HG02798 (cell line): ENCODE data around the gene ACTN1.

Source experiments
- ATAC-seq: cut with Tn5 transposase; IDR thresholded peaks from one replicate; pipeline ENCODE4 v1.9.1; 2021; ENCODE audit warnings: mild to moderate bottlenecking; ENCODE audit not compliant: unreplicated experiment, poor library complexity

The ACTN1 gene

DNA sequence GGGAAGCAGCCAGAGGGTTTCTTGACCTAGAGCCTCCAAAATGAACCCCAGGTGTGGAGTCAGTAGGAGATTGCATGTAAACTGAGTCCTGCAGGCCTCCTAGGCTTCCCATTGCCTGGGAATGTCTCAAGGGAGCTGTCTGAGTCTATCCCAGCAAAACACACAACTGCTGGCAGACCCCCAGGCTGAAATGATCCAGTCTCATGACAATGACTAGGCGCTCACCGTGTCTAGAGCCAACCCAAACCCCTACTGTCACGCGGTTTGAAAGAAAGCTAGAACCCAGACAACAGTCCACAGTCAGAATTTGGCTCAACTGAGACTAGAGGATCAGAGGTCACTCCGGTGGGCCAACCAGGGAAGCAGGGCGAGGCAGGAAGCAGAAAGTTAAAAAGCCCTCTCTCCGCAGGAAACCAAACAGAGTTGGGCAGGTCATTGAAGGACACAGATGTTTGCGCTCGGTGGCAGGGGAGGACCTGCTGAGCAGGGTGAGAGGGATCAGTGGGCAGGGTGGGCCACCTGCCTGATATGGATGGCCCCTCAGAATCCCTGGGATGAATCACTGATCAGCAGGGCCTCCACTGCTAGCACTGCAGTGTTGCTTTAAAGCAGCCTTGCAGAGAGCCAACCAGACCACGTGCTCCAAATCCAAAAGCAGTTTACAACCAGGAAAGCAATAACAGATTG is 23.8 kb downstream of the ACTN1 start:
- ATAC-seq: no peak

DNA sequence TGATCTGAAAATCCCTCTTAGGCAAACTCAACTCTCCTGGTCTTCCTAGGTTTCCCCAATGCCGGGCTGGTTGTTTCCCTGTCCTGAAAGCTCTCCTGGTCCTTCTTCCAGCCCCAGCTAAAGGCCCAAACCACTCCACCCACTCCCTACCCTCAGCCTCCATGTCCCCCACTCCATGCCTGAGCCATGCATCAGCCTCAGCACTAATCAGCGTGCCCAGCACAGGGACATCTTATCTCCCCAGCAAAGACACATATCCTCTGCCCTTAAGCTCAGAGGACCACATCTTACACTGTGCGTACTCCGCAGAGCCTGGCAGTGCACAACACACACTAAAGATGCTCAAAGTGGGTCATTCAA is 25.9 kb downstream of the ACTN1 start:
- no peak for ATAC-seq

DNA sequence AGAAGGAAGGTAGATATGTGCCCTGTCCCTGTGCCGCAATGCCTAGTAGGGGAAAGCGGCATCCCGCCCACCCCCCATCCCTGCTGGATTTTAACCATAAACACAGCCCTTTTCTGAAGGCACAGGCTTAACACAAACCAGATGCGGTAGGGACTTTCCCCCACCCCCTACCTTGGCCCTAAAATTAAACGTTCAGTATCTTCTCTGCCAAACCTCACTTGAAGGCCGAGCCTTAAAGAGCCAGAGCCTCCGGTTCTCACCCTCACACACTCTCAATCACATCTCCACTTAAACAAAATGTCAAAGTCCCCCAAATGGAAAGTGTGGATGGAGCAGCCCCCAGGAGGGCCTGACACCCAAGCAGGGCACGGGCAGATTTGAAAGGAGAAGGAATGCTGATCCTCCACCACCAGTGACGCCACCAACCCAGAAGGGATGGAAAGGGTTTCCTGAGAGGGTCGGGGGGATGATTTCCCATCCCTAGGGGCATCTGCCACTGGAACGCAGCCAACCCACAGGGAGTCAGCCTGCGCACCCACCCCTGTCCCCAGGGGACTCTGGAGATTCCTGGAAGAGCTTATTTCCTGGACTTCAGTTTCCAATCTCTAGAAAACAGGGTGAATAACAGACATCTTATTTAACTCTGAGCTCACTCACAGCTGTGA is 26.4 kb downstream of the ACTN1 start:
- no peak for ATAC-seq

DNA sequence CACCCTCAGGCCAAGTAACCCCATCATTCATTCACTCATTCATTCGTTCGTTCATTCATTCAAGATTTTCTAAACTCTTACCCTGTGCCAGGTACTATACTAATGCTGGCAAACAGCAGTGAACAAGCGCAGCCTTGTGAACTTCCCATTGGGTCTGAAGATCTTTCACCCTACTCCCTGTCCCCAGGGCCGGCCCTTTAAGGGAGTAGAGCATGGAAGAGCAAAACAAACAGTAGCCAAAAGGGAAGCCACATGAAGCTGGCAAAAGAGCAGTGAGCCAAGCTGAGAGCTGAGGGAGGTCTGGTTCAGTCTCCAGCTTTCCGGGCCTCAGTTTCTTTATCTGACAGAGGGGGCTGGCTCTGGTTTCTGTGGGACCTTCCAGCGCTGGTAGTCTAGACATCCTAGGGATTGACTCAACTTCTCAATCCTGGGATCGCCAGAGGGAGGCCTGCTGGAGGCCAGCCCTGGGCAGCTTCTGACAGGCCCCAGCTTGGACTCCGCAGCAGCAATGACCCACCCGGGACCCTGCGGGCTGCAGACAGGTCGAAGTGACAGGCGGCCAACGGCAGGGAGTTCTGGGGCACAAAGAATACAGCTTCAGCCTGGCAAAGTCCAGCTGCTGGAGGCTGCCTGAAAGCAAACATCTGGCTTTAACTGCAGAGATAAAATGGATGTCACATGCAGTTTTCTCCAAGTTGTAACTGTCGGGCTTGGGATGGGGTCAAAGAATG is 27.1 kb downstream of the ACTN1 start:
- no peak for ATAC-seq

DNA sequence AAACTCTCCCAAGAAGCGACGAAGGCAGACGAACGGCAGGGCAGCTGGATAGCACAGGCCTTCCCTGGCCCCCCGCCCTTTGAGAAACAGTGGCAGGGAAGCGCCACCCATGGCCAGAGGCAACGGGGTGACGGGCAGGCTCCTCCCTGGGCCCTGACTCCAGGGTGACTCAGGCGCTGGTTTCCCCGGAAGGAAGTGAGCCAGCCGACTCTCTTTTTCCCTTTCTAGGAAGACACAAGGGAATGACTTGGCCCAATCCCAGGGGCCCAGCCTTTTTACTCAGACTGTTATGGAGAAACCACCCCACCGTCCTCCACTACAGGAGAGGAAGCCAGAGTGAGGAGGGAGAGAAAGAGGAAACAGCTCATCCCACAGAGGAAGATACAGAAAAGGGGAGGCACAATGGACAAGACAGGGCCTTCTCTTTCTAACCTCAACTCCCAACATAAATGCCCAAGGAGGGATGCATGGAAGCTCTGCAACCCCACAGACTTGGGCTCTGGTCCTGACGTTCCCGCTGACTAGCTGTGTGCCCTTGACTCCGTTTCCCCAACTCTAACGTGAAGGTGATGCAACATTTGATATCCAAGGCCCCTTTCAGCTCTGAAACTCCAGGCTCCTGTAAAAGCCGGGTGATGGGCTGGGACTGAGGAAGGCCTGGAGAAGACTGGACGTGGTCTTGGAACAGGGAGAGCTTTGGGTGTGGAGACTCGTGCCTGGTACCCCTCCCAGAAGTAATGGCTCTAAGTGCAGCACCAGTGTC is 27.9 kb downstream of the ACTN1 start:
- no peak for ATAC-seq

DNA sequence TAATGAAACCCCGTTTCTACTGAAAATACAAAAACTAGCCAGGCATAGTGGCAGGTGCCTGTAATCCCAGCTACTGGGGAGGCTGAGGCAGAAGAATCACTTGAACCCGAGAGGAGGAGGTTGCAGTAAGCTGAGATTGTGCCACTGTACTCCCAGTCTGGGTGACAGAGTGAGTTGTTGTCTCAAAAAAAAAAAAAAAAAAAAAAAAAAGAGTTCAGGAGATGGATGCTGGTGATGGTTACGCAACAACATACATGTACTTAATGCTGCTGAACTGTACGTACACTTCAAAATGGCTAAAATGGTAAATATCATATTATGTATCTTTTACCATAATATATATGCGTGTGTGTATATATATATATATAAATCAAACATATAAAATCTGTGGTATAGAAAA is 29.0 kb downstream of the ACTN1 start:
- ATAC-seq: no peak

DNA sequence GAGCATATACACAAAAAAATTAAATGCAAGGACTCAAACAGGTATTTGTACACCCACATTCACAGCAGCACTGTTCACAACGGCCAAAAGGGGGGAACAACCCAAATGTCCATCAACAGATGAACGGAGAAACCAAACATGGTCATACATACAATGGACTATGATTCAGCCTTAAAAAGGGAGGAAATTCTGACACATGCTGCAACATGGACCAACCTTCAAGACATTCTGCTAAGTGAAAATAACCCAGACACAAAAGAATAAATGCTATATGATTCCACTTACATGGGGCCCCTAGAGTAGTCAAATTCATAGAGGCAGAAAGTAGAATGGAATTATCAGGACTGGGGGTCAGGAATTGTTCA is 29.5 kb downstream of the ACTN1 start:
- no peak for ATAC-seq

DNA sequence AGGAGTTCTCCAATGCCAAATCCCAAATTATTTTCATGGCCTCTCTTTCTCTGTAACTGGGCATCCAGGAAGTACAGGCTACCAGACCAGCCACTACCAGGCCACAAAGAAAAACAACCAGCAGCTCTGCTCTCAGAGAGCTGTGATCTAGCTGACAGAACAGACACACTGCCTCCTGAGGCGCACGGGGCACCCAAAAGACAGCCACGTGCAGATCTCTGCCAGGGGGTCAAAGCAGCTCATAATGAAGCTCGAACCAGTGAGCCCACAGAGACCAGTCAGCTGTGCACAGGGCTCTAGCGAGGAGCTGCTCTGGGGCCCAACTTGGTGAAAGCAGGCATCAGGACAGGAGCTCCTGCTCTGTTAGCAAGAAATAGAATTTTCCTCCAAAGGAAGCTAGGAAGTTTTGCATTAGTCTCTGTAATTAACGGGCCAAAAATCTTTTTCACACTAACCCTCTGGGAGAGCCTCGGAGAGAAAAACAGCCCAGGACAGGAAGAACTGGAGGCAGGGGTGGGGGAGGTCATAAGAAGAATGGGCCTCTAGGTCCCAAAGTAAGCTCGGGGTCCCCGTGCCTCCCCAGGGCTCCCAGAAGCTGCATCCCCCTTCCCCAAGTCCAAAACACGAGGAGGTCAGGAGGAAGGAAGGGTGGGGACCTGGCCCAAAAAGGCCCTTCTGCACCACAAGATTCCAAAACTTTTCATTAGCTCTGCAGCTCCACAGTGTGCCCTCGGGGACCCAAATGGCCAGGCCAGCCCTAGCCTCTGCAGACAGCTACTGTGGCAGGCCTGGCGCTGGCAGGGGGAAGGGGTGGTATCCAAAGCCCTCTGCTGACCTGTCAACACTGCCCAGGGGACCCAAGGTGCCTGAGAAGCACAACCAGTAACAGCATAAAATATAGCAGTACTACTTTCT is 30.2 kb downstream of the ACTN1 start:
- no peak for ATAC-seq

DNA sequence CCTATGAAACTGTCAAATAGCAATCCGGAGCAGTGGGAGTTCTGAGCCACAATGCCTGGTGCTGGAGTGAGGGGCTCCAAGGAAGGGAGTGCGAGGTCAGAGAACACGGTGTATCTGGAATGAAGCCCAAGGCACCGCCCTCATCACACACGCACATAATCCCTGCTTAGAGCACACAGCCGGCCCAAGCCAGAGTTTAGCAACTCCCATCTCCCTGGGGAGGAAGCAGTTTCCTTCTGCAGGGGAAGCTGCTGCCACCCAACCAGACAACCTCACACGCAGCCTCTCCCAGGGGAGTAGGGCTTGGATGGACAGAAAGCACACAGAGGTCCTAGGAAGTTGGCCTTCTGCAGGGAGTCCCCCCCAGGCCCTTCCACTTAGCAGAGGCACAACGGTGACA is 31.3 kb downstream of the ACTN1 start:
- ATAC-seq: no peak

DNA sequence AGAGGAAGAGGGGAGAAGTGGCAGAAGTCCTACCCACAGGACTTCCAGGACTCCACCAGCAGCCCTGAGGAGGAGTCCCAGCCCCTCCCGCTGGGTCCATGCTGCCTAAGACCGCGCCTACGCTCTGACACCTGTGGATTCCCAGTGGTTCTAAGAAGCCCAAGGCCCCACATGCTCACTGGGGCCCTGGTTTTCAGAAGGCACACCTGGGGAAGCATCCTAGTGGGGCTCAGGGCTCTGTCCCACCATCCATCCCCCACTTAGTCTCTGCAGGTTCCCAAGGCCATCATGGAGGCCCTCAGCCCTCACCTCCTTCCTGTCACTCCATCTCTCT is 32.6 kb downstream of the ACTN1 start:
- ATAC-seq: no peak

DNA sequence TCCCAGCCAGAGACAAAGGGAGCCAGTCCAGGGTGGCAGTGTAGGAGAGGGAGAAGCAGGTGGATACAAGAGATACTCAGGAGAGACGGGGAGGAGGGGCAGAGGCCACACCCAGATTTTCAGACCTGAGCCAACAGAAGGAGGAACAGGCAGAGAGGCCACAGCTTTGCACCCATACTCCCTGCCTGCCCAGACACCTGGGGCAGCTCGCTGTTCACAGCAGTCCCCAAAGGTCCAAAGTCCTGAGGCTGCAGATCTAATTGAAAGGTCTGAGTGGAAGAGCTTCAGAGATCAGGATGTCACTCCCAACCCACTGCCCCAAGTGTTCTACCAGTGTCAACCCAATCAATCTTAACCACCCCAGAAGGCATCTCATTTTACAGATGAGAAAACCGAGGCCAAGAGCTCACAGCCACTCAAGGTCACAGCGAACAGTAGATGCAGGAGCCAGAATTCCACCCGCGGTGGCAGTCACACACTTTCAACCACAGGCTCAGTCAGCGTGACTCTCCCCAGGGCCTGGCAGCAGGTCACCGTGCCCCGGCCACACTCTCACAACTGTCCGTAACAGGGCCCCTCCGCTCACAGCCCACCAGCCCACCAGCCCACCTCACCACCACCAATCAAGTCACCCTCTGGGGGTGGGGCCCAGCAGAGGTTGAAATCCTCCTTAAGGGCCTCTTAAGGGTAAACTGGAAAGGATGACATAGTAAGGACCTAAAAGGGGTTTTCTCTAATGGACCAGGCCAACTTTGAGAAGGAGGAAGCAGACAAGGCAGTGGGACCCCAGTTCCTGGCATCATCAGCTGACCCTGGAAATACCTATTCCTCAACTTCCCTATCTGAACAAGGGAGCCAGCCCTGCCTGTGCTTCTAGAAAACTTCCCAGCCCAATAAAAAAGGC is 33.3 kb downstream of the ACTN1 start:
- ATAC-seq: no peak

DNA sequence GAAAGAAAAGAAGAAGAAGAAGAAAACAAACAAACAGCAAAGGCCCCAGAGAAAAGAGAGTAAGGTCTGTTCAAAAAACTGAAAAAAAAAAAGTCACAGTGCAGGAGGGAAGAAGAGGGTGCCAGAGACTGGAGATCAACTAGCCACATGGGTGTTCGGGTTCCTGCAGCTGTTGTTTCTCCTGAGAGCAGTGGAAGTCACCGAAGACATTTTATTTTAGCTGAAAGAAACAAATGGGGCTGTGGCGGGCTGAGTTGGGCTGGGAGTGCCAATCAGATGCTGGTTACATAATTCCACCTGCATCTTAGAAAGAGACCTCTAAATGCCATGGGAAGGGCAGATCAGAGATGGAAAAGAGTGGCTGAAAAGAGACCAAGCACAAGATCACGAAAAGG is 33.9 kb downstream of the ACTN1 start:
- no peak for ATAC-seq

DNA sequence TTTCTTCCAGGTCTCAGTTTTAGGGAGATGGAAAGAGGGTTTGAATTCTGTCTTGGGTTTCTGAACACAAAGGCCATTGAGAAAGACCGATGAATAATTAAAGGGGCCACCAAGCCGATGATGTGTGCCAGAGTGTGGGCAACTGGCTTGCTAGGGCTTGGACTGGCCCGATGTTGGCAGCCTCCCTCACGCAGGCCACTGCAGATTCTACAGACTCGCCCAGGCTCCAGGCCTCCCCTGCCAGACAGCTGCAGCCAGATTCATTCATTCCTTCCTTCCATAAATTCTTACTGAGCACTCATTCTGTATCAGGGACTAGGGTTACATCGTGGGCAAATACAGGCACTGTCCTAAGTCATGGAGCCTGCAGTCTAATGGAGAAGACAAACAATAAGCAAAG is 34.9 kb downstream of the ACTN1 start:
- ATAC-seq: no peak

DNA sequence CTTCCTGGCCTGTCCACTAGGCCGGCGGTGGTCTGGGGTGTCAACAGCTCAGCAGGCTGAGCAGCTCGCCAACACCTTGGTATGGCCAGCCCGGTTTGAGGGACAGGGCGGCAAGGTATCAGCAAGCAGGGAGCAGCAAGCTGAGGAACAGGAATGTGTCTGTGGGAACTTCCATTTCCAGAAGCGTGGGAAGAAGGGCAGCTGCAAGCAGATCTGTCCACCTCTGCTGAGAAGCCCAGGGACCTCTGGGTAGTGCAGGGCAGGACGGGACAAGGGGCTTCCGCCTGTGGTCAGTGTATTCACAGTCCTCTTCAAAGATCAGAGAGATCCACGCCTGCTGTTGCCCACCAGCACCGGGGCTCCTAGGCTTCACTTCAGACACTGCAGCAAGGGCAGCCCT is 36.0 kb downstream of the ACTN1 start:
- ATAC-seq: no peak

DNA sequence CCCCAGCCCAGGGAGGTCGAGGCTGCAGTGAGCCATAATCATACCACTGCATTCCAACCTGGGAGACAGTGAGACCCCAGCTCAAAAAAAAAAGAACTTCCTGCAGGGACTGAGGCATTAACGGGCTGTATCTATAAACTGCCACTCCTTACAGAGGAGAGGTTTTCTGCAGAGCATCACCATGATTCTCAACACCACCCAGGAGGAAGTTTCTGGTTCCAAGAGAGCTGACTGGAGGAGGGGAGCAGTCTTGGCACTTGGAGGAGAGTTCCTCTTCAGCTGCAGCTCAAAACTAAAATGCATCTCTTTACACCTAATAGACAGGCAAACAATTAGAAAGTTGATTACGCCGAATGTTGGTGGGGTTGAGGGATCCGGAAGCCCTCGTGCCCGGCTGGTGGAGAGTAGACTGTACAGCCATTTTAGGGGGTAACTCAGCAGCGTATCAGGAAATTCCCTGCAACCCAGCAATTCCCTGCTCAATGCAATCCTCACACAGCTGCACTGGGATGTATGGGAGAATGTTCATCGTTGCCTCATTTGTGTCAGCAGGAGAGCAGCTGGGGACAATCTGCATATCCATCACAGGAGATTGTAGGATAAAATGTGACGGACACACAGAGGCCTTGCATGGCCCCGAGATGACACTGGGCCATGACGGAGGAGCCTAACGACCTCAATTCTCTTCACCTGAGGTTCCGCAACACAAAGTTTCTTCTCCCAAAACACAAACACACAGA is 36.6 kb downstream of the ACTN1 start:
- ATAC-seq: no peak

DNA sequence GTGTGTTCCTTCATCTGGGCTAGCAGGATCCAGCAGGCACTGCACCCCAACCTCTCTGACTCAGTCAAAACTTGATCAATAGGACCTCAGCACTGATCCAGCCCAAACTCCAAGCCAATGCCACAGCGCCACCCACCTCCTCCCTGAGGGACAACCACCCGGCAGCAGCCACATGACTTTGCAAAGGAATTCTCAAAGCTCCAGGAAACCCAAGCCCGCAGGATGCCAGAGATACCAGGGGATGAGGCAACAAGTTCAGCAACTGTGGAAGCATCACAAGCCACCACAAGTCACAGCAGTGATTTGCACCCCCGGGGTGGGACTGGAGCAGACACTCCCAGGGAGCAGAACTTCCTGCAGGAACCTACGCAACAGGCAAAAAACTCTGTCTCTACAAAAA is 37.3 kb downstream of the ACTN1 start:
- no peak for ATAC-seq

DNA sequence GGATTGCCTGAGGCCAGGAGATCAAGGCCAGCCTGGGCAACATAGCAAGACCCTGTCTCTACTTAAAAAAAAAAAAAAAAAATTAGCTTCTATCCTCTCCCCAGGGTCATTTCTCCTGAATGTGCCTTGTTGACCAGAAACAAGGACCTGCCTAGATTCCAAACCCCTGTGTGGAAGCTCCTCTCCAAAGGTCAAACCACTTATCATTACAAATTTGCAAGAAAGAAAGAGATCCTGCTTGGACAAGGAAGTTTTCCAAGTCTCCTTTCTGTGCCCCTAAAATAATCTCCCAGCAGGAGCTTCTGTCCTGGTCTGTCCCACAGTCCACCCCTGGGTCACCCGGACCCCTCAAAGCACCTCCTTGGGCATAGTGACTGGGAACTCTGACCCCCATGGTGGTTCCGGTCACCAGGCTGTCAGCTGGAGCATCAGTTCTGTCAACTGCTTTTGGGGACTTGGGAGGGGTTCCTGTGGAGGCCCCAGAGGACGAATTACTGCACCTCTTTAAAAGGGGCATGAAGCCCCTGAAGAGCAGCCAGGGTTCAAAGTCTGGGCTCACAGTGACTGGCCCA is 38.4 kb downstream of the ACTN1 start:
- ATAC-seq: no peak

DNA sequence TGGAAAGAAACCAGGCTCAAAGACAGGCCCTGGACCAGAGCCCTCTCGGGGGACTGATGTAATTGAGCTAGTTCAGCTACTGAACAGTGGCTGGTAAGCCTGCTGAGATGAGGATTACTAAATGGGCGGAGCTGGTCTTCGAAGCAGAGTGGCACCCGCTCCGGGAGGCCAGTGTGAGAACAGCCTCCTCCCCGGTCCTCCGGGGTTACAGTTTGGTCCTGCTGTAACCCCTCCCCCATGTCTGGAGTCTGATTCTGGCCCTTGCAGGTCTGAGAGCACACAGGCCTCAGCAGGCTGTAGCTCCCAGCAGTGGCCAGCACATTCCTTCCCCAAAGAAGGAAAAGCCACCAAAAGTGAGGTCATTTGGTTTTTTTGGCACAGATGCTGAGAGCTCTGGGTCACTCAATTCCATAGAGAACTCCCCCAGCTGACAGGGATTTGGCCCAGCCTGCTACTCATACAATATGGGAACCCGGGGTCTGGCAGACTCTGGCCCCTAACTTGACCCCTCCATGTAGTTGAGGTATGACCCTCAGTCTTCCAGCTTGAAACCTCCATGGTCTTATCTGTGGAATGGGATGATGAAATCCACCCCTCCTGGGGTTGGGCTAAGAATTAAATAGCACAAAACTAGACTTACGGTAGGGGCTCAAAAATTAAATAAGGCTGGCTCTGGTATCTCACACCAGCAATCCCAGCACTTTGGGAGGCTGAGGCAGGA is 39.0 kb downstream of the ACTN1 start:
- no peak for ATAC-seq
